Kidney epithelial cell (primary cell): ENCODE results near the gene PRM3. TPM values are rescaled to one million over a fixed set of nuclear protein-coding genes. Genes with fewer than 3 reads are reported as not detected.
"Not testable (repeated sequence)": the region's sequence is repeated elsewhere in the genome, so short reads cannot be mapped to it uniquely, and the experiment has no call there.

ENCODE experiments used
- DNase-seq: peaks from one replicate; pipeline ENCODE4 v3.0.0-alpha.2; 2010; ENCODE audit warnings: low read depth
- H3K27me3 ChIP-seq: 2 replicates; pipeline ENCODE4 v1.6.0; 2011; ENCODE audit warnings: low read length; ENCODE audit not compliant: control insufficient read depth, insufficient read depth
- H3K36me3 ChIP-seq: 2 replicates; pipeline ENCODE4 v1.5.1; 2011; ENCODE audit warnings: low read length; ENCODE audit not compliant: control insufficient read depth, insufficient read depth
- H3K4me3 ChIP-seq: 2 replicates; pipeline ENCODE4 v1.5.1; 2011; ENCODE audit warnings: low read depth, mild to moderate bottlenecking, control low read depth, low read length
- CTCF ChIP-seq: IDR thresholded peaks from 2 replicates; pipeline ENCODE4 v1.5.1; 2011; ENCODE audit warnings: mild to moderate bottlenecking, moderate library complexity, low read length, control low read depth, inconsistent platforms; ENCODE audit not compliant: insufficient read depth, poor library complexity, severe bottlenecking
- total RNA-seq: library from RNA; depleted of rRNA; stranded (reverse); fragments of >200 nt; gene quantifications from 2 replicates; pipeline ENCODE4 v1.2.3, GENCODE V29; 2015

PRM3 gene
- total RNA-seq, 1 donor from 2014 or later, result not detected

GRCh38 chr16:11296351-11296705, 22.9 kb upstream of the PRM3 start:
- no peak for DNase-seq

GRCh38 chr16:11295672-11296071, 22.2 kb upstream of the PRM3 start:
- no peaks in the 10 kb centered on the region for H3K36me3 ChIP-seq
- TF ChIP-seq CTCF, result no peak
- DNase-seq, result no peak

More at GRCh38 chr16:11296351-11296705, 22.9 kb upstream of the PRM3 start:
- Histone ChIP-seq H3K4me3 (no peak overlapping the region), H3K36me3 (no peaks in the 10 kb centered on the region), H3K27me3 (no peaks in the 10 kb centered on the region)
- TF ChIP-seq CTCF, result no peak

GRCh38 chr16:11292076-11292748, 18.8 kb upstream of the PRM3 start:
- Histone ChIP-seq H3K4me3 (no peak overlapping the region), H3K36me3 (no peaks in the 10 kb centered on the region), H3K27me3 (no peaks in the 10 kb centered on the region)
- no peak for DNase-seq
- TF ChIP-seq CTCF, result no peak

More at GRCh38 chr16:11295672-11296071, 22.2 kb upstream of the PRM3 start:
- H3K4me3 ChIP-seq, result no peak overlapping the region
- no peaks in the 10 kb centered on the region for H3K27me3 ChIP-seq

- H3K36me3 ChIP-seq, result no peaks in the 10 kb centered on the region
- DNase-seq, result no peak
- TF ChIP-seq CTCF, result no peak
- H3K4me3 ChIP-seq, result no peak overlapping the region
- H3K27me3 ChIP-seq, result no peaks in the 10 kb centered on the region
Observed at GRCh38 chr16:11291091-11291703, 17.8 kb upstream of the PRM3 start.

GRCh38 chr16:11290102-11290893, 16.9 kb upstream of the PRM3 start:
- Histone ChIP-seq H3K27me3 (no peaks in the 10 kb centered on the region), H3K4me3 (no peak overlapping the region), H3K36me3 (no peaks in the 10 kb centered on the region)
- no peak for DNase-seq
- TF ChIP-seq CTCF, result no peak

- not testable (repeated sequence) for DNase-seq, H3K36me3 ChIP-seq, H3K27me3 ChIP-seq, H3K4me3 ChIP-seq
Observed at GRCh38 chr16:11289696-11290095, 16.3 kb upstream of the PRM3 start.
